Kasumi-1 (cell line): ENCODE results near the gene TGIF1.
A peak's percentile ranks its signal among the peaks of the same experiment; 100 is the strongest.
"Not testable (repeated sequence)": the region's sequence is repeated elsewhere in the genome, so short reads cannot be mapped to it uniquely, and the experiment has no call there.

ENCODE experiments used
- DNase-seq, 2 experiments: peaks; one replicate each; lab custom pipeline; 2025; lab: John Stamatoyannopoulos, UW

Gene TGIF1

GRCh38 chr18:3455907-3456685, 6.1 kb downstream of the TGIF1 start:
- DNase-seq = no peak

- DNase-seq = no peak
Observed at GRCh38 chr18:3456686-3457069, 6.7 kb downstream of the TGIF1 start.

- no peak for DNase-seq
Observed at GRCh38 chr18:3457261-3457724, 7.3 kb downstream of the TGIF1 start.

GRCh38 chr18:3458378-3458777, 8.4 kb downstream of the TGIF1 start:
- no peak for DNase-seq

GRCh38 chr18:3458952-3459853, 9.2 kb downstream of the TGIF1 start:
- DNase-seq = no peak

- no peak for DNase-seq
Observed at GRCh38 chr18:3460823-3461398, 10.9 kb downstream of the TGIF1 start.

- no peak for DNase-seq
Observed at GRCh38 chr18:3461704-3462103, 11.7 kb downstream of the TGIF1 start.

- DNase-seq = no peak
Observed at GRCh38 chr18:3463051-3463450, 13.1 kb downstream of the TGIF1 start.

- DNase-seq = peak; percentile 71
Observed at GRCh38 chr18:3466045-3466444, 16.1 kb downstream of the TGIF1 start.

GRCh38 chr18:3466872-3467271, 16.9 kb downstream of the TGIF1 start:
- no peak for DNase-seq

GRCh38 chr18:3468066-3468705, 18.2 kb downstream of the TGIF1 start:
- DNase-seq = no peak

GRCh38 chr18:3468833-3469232, 18.9 kb downstream of the TGIF1 start:
- peak; percentile 29 to 76 for DNase-seq

- DNase-seq = no peak
Observed at GRCh38 chr18:3471141-3471648, 21.2 kb downstream of the TGIF1 start.

GRCh38 chr18:3472121-3472520, 22.1 kb downstream of the TGIF1 start:
- DNase-seq = not testable (repeated sequence)

- DNase-seq = no peak
Observed at GRCh38 chr18:3472681-3473544, 22.9 kb downstream of the TGIF1 start.

- peak; percentile 24 to 29 for DNase-seq
Observed at GRCh38 chr18:3478262-3478978, 28.4 kb downstream of the TGIF1 start.

- DNase-seq = no peak
Observed at GRCh38 chr18:3479978-3480509, 30.1 kb downstream of the TGIF1 start.

GRCh38 chr18:3480827-3481573, 31.0 kb downstream of the TGIF1 start:
- no peak for DNase-seq

GRCh38 chr18:3481696-3482210, 31.8 kb downstream of the TGIF1 start:
- DNase-seq = peak; percentile 20 to 60
